GM19452 (cell line): ENCODE results near the gene TP53I11.
A peak's percentile ranks its signal among the peaks of the same experiment; 100 is the strongest.

Experiments used
- ATAC-seq: cut with Tn5 transposase; IDR thresholded peaks from one replicate; pipeline ENCODE4 v1.9.1; 2021; ENCODE audit not compliant: unreplicated experiment

The TP53I11 gene

DNA sequence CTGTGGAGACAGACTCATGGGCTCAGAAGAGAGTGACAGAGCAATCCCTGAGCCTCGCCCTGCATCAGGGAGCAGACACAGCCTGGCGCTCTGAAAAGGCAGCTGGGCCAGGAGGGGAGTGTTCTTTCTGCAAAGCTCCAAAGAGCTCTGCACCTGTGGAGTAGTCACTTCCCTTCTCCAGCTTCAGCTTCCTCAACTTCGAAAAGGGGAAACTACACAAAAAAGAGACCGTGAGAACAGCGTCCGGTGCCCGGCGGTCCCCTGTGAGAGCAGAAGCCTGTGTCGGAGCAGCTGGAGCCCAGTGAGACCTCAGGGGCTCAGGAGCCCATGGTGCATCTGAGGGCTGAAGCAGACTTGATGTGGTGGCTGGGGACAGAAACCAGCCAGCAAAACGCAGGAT lies 35.1 kb downstream of the TP53I11 start:
- ATAC-seq, result no peak

DNA sequence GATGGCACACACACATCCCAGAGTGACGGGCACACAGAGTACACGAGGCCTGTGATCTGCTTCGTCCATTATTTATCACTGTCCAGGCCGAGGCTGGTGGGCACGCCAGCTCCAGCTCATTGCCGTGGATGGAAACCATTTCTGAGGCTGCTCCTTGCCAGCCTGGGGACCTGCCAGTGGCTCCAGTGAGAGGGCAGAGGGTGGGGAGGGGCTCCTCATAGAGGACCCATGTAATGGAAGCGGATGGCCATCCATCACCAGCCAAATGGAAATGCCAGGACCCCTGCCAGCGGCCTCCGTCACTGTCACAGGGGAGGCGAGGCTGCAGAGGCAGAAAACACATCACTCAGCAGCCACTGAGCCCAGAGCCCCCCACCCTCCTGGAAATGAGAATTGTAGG lies 35.7 kb downstream of the TP53I11 start:
- ATAC-seq, result no peak

DNA sequence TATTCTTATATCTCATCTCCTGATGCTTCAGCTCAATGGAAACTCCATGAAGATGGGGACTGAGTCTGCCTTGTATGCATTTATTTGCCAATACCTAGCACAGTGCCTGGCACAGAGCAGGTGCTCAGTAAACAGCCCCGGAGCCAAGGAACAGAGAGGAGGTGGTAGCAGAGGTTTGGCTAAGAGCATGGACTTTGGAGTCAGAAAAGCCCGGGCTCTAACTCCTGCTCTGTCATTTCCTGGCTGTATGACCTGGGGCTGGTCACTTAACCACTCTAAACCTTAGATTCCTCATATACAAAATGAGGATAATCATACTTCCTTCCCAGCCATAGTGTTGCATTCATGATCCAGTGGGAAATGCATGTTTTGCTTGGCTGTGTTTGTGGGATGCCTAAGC lies 36.6 kb downstream of the TP53I11 start:
- ATAC-seq, result no peak

DNA sequence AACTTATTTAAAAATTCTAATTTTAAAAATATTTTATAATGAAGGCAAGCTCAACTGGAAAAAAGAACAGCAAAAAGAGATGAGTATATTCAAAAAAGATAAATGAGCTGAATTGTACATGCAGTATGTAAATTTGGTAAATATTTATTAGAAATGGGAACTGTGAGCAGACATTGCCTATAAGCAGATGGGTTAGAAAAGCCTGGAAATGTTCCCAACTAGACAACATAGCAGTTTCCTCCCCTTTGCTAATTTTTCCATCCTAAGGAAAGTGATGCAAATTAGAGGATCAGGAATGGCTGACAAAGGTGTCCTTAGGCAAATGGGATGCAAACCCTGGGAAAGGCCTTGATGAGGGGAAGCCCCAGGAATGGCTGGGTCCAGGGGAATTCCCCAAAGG lies 37.2 kb downstream of the TP53I11 start:
- no peak for ATAC-seq

GRCh38 chr11:44912270-44912987 lies 38.3 kb downstream of the TP53I11 start:
- ATAC-seq, result no peak

GRCh38 chr11:44911029-44911814 lies 39.5 kb downstream of the TP53I11 start:
- ATAC-seq, result no peak

GRCh38 chr11:44910591-44910990 lies 40.1 kb downstream of the TP53I11 start:
- ATAC-seq, result no peak

DNA sequence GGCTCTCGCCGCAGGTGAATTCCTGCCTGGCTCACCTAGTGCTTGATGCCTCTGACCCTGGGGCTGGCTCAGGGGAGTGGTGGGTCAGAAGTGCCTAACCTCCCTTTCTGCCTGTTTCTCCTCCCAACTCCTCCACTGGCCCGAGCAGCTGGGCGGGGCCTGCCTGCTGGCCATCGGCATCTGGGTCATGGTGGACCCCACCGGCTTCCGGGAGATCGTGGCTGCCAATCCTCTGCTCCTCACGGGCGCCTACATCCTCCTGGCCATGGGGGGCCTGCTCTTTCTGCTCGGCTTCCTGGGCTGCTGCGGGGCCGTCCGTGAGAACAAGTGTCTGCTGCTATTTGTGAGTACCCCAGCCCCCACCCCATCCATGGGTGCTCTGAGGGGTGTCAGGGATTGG lies 41.1 kb downstream of the TP53I11 start:
- no peak for ATAC-seq

DNA sequence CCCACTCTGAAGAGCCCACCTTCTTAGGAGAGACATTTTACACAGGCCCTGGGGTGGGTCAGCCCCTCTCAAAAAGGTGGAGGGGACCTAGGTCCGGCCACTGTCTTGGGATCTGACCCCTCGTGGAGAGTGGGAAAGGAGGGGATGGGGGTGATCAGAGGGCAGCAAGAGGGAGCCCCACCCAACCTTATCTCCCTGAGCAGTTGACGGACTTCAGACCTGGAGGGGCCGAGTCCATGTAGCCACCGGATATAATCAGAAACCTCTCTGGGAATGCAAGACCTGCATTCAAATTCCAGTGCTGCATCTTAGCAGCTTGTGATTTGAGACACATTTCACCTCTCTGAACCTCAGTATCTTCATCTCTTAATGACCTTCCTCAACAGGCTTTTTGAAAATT lies 44.0 kb downstream of the TP53I11 start:
- ATAC-seq, result no peak

GRCh38 chr11:44905131-44905866 lies 45.4 kb downstream of the TP53I11 start:
- no peak for ATAC-seq

- ATAC-seq, result no peak
Observed at GRCh38 chr11:44904261-44905020, 46.2 kb downstream of the TP53I11 start.

- ATAC-seq, result no peak
Observed at GRCh38 chr11:44903518-44903917, 47.2 kb downstream of the TP53I11 start.

GRCh38 chr11:44903035-44903434 lies 47.6 kb downstream of the TP53I11 start:
- ATAC-seq, result no peak

GRCh38 chr11:44901786-44902185 lies 48.9 kb downstream of the TP53I11 start:
- ATAC-seq, result no peak

GRCh38 chr11:44901120-44901633 lies 49.5 kb downstream of the TP53I11 start:
- ATAC-seq, result no peak

DNA sequence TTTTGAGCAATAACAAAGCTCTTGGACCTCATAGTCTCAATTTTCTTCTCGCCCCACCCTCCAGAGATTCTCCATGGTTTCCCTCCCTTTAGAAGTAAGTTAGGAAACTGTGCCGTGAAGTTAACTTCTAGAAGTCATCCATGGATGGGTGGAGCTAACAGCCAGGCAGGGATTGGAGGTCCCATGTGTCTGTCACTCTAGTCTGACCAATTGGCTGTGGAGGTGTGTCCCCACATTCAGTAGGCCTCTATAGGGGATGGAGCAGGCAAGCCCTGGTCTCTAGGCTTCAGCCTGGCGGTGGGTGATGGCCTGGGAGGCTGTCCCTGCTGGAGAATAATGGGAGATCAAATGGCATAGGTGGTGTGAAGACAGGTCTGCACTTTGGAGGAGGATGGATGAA lies 50.7 kb downstream of the TP53I11 start:
- no peak for ATAC-seq

- ATAC-seq, result peak; percentile 76
Observed at GRCh38 chr11:44893846-44894617, 56.7 kb downstream of the TP53I11 start.

DNA sequence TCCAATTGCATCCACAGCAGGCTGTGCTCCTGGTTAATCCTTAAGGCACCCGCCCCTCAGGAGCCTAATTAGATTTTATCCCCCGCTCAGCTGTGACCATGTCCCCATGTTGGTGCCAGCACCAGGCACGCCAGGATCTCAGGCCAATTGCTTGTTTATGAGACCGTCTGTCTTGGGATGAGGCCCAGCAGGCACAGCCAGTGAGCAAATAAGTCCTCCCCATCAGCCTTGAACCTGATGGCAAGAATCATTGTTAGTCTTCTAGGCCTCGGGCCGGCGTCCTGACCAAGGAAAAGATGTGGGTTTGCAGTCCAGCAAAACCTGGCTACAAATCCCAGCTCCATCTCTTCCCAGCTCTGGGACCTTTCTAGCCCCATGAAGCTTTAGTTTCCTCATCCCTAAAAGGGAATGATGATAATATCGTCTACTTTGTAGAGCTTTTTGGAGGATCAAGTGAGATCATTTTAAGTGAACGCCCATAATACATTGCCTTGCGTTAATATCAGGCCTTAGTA lies 57.3 kb downstream of the TP53I11 start:
- ATAC-seq, result no peak

DNA sequence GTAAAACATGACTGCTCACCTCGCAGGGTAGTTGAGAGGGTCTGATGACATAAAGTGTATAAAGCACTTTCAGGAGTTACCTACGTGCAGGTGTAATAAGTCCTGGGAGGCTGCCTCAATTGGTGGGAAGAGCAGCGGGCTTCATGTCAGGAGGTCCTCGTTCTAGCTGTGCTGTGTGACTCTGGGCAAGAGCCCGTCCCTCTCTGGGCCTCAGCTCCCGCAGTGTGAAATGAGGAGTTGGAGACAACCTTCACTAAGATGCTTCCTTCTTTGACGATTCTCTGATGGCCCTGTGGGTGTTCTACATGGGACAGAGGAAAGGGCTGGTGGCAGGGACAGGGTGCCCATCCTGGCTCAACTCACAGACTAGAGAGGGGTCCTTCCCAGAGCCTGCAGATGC lies 57.8 kb downstream of the TP53I11 start:
- ATAC-seq, result no peak

- ATAC-seq, result no peak
Observed at GRCh38 chr11:44889266-44889665, 61.4 kb downstream of the TP53I11 start.
